Measurements from ENCODE around the gene SPOCK2. TPM values are rescaled to one million over a fixed set of nuclear protein-coding genes. Genes with fewer than 3 reads are reported as not detected.

Gene SPOCK2
- total and polyA plus RNA-seq, 2 of the 4 experiments (the other 2 are of a cell fraction) = 0.02 TPM; not detected in 1

- POLR2A ChIA-PET (ENCODE audit: unreplicated experiment) = no interaction called here
- H2BK20ac ChIP-seq (ENCODE audit: low read depth, low read length) = no peak overlapping the region
These were observed 13.6 kb downstream of the SPOCK2 start for GRCh38 chr10:72074574-72075375.

More at GRCh38 chr10:72074574-72075375, 13.6 kb downstream of the SPOCK2 start:
- H3K4me1 ChIP-seq (ENCODE audit: control insufficient read depth, insufficient read depth, low read length) = no peaks in the 10 kb centered on the region
- H3K27ac ChIP-seq (ENCODE audit: insufficient read depth, low read length) = no peak overlapping the region
- H2BK15ac ChIP-seq (ENCODE audit: low read depth, low read length) = no peak overlapping the region
- H3K9me1 ChIP-seq (ENCODE audit: insufficient read depth, low read length) = no peaks in the 10 kb centered on the region
- peaks cover 41% of the 10 kb centered on the region for H3K27me3 ChIP-seq (ENCODE audit: control insufficient read depth, insufficient read depth, low read length)
- no peak overlapping the region for H2BK120ac ChIP-seq (ENCODE audit: low read depth, low read length)
- no peaks in the 10 kb centered on the region for H4K20me1 ChIP-seq (ENCODE audit: insufficient read depth, low read length)
- TF ChIP-seq RFX5 (IDR thresholded peaks at IDR 0.05; ENCODE audit: low read depth, low read length) = no peak
- no peak for TF ChIP-seq ELK1 (IDR thresholded peaks at IDR 0.05; ENCODE audit: borderline replicate concordance, low read depth, low read length)
- TF ChIP-seq SMC3 (IDR thresholded peaks at IDR 0.05; ENCODE audit: low read depth, low read length) = no peak
- no peak for TF ChIP-seq MXI1 (IDR thresholded peaks at IDR 0.05; ENCODE audit: borderline replicate concordance, low read depth, low read length)
- TF ChIP-seq CEBPB (IDR thresholded peaks at IDR 0.05; ENCODE audit: low read depth, low read length) = no peak
- TF ChIP-seq CHD1 (IDR thresholded peaks at IDR 0.05; ENCODE audit: low read depth, low read length) = no peak
- TF ChIP-seq MAZ (IDR thresholded peaks at IDR 0.05; ENCODE audit: borderline replicate concordance, low read depth, low read length) = no peak
- TF ChIP-seq BHLHE40 (IDR thresholded peaks at IDR 0.05; ENCODE audit: low read depth, low read length) = no peak
- TF ChIP-seq NFE2L2 (IDR thresholded peaks at IDR 0.05; ENCODE audit: low read depth, low read length) = no peak
- no peak for TF ChIP-seq FOS (IDR thresholded peaks at IDR 0.05; ENCODE audit: low read depth, low read length)
- TF ChIP-seq CTCF (conservative IDR thresholded peaks at IDR 0.05; ENCODE audit: low read depth, low read length) = no peak
- intact Hi-C loops (cut with micrococcal nuclease) (no loop called here), in situ Hi-C loops (cut with MboI; ENCODE audit: low sequenced_read_pairs) (no loop called here), dilution Hi-C loops (cut with HindIII; ENCODE audit: low sequenced_read_pairs, unreplicated experiment) (no loop called here)
- no TSS peak for BruUV-seq (replicated peaks)
- H3K9ac ChIP-seq (ENCODE audit: low read depth, low read length) = no peak overlapping the region
- no peak overlapping the region for H3K56ac ChIP-seq (ENCODE audit: extremely low read depth, insufficient read depth, low read length)
- H3K4me2 ChIP-seq (ENCODE audit: low read depth, low read length) = no peak overlapping the region
- no peak overlapping the region for H2AK5ac ChIP-seq (ENCODE audit: low read depth, low read length)
- H3K4ac ChIP-seq (ENCODE audit: low read depth, low read length) = no peak overlapping the region
- H2AK9ac ChIP-seq (replicated peaks; ENCODE audit: low read depth, low read length, poor library complexity) = no peak overlapping the region
- H4K8ac ChIP-seq (ENCODE audit: low read depth in 2 of 2, low read length in 2 of 2) = no peak overlapping the region
- H3K23ac ChIP-seq (ENCODE audit: low read depth, low read length) = no peak overlapping the region; the same call in 1 of the 2 replicates
- 45% methylated on average over 2 of the region's 18 CpGs; no CpG with 5 or more reads in 1 of the 2 experiments for WGBS, 2 experiments (ENCODE audit: extremely low coverage in 2 of 2, insufficient read length in 1 of 2)
- no peaks in the 10 kb centered on the region for H3K36me3 ChIP-seq (ENCODE audit: control insufficient read depth, insufficient read depth, low read length)
- H2BK5ac ChIP-seq (ENCODE audit: low read depth, low read length, poor library complexity, severe bottlenecking) = no peak overlapping the region
- ATAC-seq (ENCODE audit: low read depth) = no peak
- H3K4me3 ChIP-seq (ENCODE audit: insufficient read depth, low read depth, low read length) = no peak overlapping the region
- H4K5ac ChIP-seq (ENCODE audit: low read depth, low read length) = no peak overlapping the region
- no peak overlapping the region for H3K14ac ChIP-seq (replicated peaks; ENCODE audit: low read depth, low read length)
- CTCF ChIA-PET = no interaction called here
- no peak for DNase-seq
- H3K18ac ChIP-seq (ENCODE audit: low read depth, low read length) = no peak overlapping the region
- H3K9me3 ChIP-seq (ENCODE audit: control insufficient read depth, insufficient read depth, low read length) = peaks cover 4% of the 10 kb centered on the region
- no peak overlapping the region for H2AFZ ChIP-seq (replicated peaks; ENCODE audit: low read length, poor library complexity)
- no peaks in the 10 kb centered on the region for H3K79me1 ChIP-seq (ENCODE audit: low read depth in 1 of 2, low read length in 2 of 2)
- no peak overlapping the region for H4K91ac ChIP-seq (ENCODE audit: insufficient read depth, low read depth, low read length)
